CD4-positive, alpha-beta T cell treated with Interleukin-21 for 1 hour (primary cell): ENCODE results near the gene CLCF1.
A peak's percentile ranks its signal among the peaks of the same experiment; 100 is the strongest.

Experiments used
- DNase-seq: peaks from one replicate; pipeline ENCODE4 v3.0.0-alpha.2; 2020

Gene CLCF1

GRCh38 chr11:67374571-67375281, 1.3 kb upstream of the CLCF1 start:
- no peak for DNase-seq

GRCh38 chr11:67373648-67374570, 511 bp upstream of the CLCF1 start:
- DNase-seq: peak; percentile 91

- peak; percentile 25 for DNase-seq
Observed at GRCh38 chr11:67372321-67372992, 941 bp downstream of the CLCF1 start.

- no peak for DNase-seq
Observed at GRCh38 chr11:67371911-67372320, 1.5 kb downstream of the CLCF1 start.

- DNase-seq: peak; percentile 45
Observed at GRCh38 chr11:67371189-67371910, 2.0 kb downstream of the CLCF1 start.

GRCh38 chr11:67370351-67371076, 2.9 kb downstream of the CLCF1 start:
- no peak for DNase-seq

GRCh38 chr11:67369801-67370284, 3.6 kb downstream of the CLCF1 start:
- DNase-seq: no peak

- DNase-seq: no peak
Observed at GRCh38 chr11:67369275-67369674, 4.1 kb downstream of the CLCF1 start.

- DNase-seq: peak; percentile 48
Observed at GRCh38 chr11:67368621-67369020, 4.8 kb downstream of the CLCF1 start.

- DNase-seq: no peak
Observed at GRCh38 chr11:67367761-67368227, 5.6 kb downstream of the CLCF1 start.

GRCh38 chr11:67366961-67367760, 6.2 kb downstream of the CLCF1 start:
- no peak for DNase-seq

GRCh38 chr11:67366546-67366945, 6.9 kb downstream of the CLCF1 start:
- DNase-seq: no peak

- no peak for DNase-seq
Observed at GRCh38 chr11:67365736-67366444, 7.5 kb downstream of the CLCF1 start.

- no peak for DNase-seq
Observed at GRCh38 chr11:67364783-67365722, 8.3 kb downstream of the CLCF1 start.

GRCh38 chr11:67364169-67364568, 9.2 kb downstream of the CLCF1 start:
- DNase-seq: no peak

- no peak for DNase-seq
Observed at GRCh38 chr11:67357831-67358670, 15.3 kb downstream of the CLCF1 start.

- DNase-seq: peak; percentile 81
Observed at GRCh38 chr11:67356864-67357561, 16.4 kb downstream of the CLCF1 start.
